Liver (tissue), 9 donors: ENCODE results near the gene IQSEC1. TPM values are rescaled to one million over a fixed set of nuclear protein-coding genes. Genes with fewer than 3 reads are reported as not detected.

ENCODE experiments used
- DNase-seq: peaks from one replicate; pipeline ENCODE4 v3.0.0-alpha.2; 2017; ENCODE audit warnings: low spot score
- H3K27ac ChIP-seq, 2 donors: one replicate each; pipeline ENCODE4 v1.7.0; 2013; ENCODE audit warnings: inconsistent platforms in 2 of 2, low read length in 2 of 2, control low read depth in 1 of 2, low read depth in 1 of 2, mild to moderate bottlenecking in 1 of 2
- H3K27me3 ChIP-seq, 4 donors: one replicate each; pipeline versions ENCODE4 v1.6.1 to v1.7.0; 2013; ENCODE audit warnings: low read length in 3 of 4, inconsistent platforms in 1 of 4, mild to moderate bottlenecking in 1 of 4, moderate library complexity in 1 of 4; ENCODE audit not compliant: control insufficient read depth in 4 of 4, insufficient read depth in 4 of 4
- H3K36me3 ChIP-seq, 4 donors: one replicate each; pipeline versions ENCODE4 v1.6.1 to v1.7.0; 2013; ENCODE audit warnings: low read length in 3 of 4, mild to moderate bottlenecking in 3 of 4, low read depth in 1 of 4, moderate library complexity in 1 of 4; ENCODE audit not compliant: control insufficient read depth in 4 of 4, insufficient read depth in 3 of 4
- H3K4me1 ChIP-seq, 4 donors: one replicate each; pipeline versions ENCODE4 v1.6.1 to v1.7.0; 2013; ENCODE audit warnings: low read length in 3 of 4, mild to moderate bottlenecking in 3 of 4, moderate library complexity in 1 of 4; ENCODE audit not compliant: control insufficient read depth in 4 of 4, insufficient read depth in 4 of 4
- H3K4me3 ChIP-seq, 3 donors: one replicate each; pipeline versions ENCODE4 v1.6.1 to v1.7.0; 2013; ENCODE audit warnings: low read length in 3 of 3, control low read depth in 1 of 3, low read depth in 1 of 3, mild to moderate bottlenecking in 1 of 3
- H3K9ac ChIP-seq, 2 donors: one replicate each; pipeline ENCODE4 v1.7.0; 2013; ENCODE audit warnings: low read length in 2 of 2, mild to moderate bottlenecking in 2 of 2, moderate library complexity in 2 of 2, control low read depth in 1 of 2, low read depth in 1 of 2
- H3K9me3 ChIP-seq, 4 donors: one replicate each; pipeline versions ENCODE4 v1.6.1 to v1.7.0; 2013; ENCODE audit warnings: low read length in 3 of 4; ENCODE audit not compliant: control insufficient read depth in 4 of 4
- ATF3 ChIP-seq: IDR thresholded peaks from 2 replicates; pipeline ENCODE4 v1.6.1; 2016; ENCODE audit warnings: antibody characterized with exemption
- CTCF ChIP-seq: fragments of 150-350 bp; IDR thresholded peaks from 2 replicates; pipeline ENCODE4 v1.5.1; 2017; ENCODE audit warnings: improper control_type of control experiment, low read depth, low read length; ENCODE audit not compliant: missing input control
- EGR1 ChIP-seq, 2 donors: IDR thresholded peaks; 2 replicates each; pipeline ENCODE4 v1.6.1; 2016 to 2018; ENCODE audit warnings: antibody characterized with exemption in 2 of 2, low read depth in 2 of 2
- FOXA1 ChIP-seq: IDR thresholded peaks from 2 replicates; pipeline ENCODE4 v1.6.1; 2016; ENCODE audit warnings: antibody characterized with exemption
- FOXA2 ChIP-seq: IDR thresholded peaks from 2 replicates; pipeline ENCODE4 v1.6.1; 2016; ENCODE audit warnings: antibody characterized with exemption
- GABPA ChIP-seq, 2 donors: IDR thresholded peaks in 1 of 2; conservative IDR thresholded peaks in 1 of 2; 2 replicates each; pipeline ENCODE4 v1.6.1; 2016; ENCODE audit warnings: antibody characterized with exemption in 2 of 2, mild to moderate bottlenecking in 1 of 2, moderate library complexity in 1 of 2
- HNF4A ChIP-seq, 2 donors: conservative IDR thresholded peaks; 2 replicates each; pipeline ENCODE4 v1.6.1; 2016; ENCODE audit warnings: antibody characterized with exemption in 2 of 2, mild to moderate bottlenecking in 2 of 2
- HNF4G ChIP-seq: IDR thresholded peaks from 2 replicates; pipeline ENCODE4 v1.6.1; 2016; ENCODE audit warnings: antibody characterized with exemption
- JUND ChIP-seq, 2 donors: IDR thresholded peaks; 2 replicates each; pipeline ENCODE4 v1.6.1; 2016; ENCODE audit warnings: antibody characterized with exemption in 2 of 2
- MAX ChIP-seq: IDR thresholded peaks from 2 replicates; pipeline ENCODE4 v1.6.1; 2016; ENCODE audit warnings: antibody characterized with exemption
- NR2F2 ChIP-seq: IDR thresholded peaks from 2 replicates; pipeline ENCODE4 v1.6.1; 2016; ENCODE audit warnings: antibody characterized with exemption
- RAD21 ChIP-seq, 2 donors: IDR thresholded peaks; 2 replicates each; pipeline ENCODE4 v1.6.1; 2016; ENCODE audit warnings: antibody characterized with exemption in 2 of 2, mild to moderate bottlenecking in 2 of 2
- REST ChIP-seq: IDR thresholded peaks from 2 replicates; pipeline ENCODE4 v1.6.1; 2016; ENCODE audit warnings: antibody characterized with exemption, mild to moderate bottlenecking
- TAF1 ChIP-seq: conservative IDR thresholded peaks from 2 replicates; pipeline ENCODE4 v1.6.1; 2016; ENCODE audit warnings: antibody characterized with exemption, mild to moderate bottlenecking
- YY1 ChIP-seq: IDR thresholded peaks from 2 replicates; pipeline ENCODE4 v1.6.1; 2016; ENCODE audit warnings: antibody characterized with exemption, mild to moderate bottlenecking
- ZBTB33 ChIP-seq: IDR thresholded peaks from 2 replicates; pipeline ENCODE4 v1.6.1; 2016; ENCODE audit warnings: antibody characterized with exemption
- WGBS: extraction: QIAGEN DNeasy Blood & Tissue Kit; methylation state at CpG from one replicate; pipeline ENCODE4 v1.1.7; 2013; 5-methylcytosine and 5-hydroxymethylcytosine counted together
- polyA plus RNA-seq, 2 donors: library from polyadenylated mRNA; stranded (reverse) in 1 of 2; unstranded in 1 of 2; fragments of 200-250 nt in 1 of 2; fragments of >200 nt in 1 of 2; fragmentation: Nextera tagmentation in 1 of 2; extraction: Ambion mirVana in 1 of 2; gene quantifications; one replicate each; pipeline versions ENCODE4 v1.2.1 to v1.2.3, GENCODE V29; 2013 to 2015
- total RNA-seq, 2 donors: library from RNA; depleted of rRNA; stranded (reverse); fragments of >200 nt; gene quantifications; one replicate each; pipeline ENCODE4 v1.2.3, GENCODE V29; 2014
- donor health status: healthy.
- donor health status: healthy.
- donor health status: healthy.
- donor health status: healthy.
- donor health status: healthy.

Gene IQSEC1
- total and polyA plus RNA-seq, 4 donors, result 12.7 to 56.0 (median 36.2) TPM

- no peaks in the 10 kb centered on the region for H3K9me3 ChIP-seq
- no peak overlapping the region for H3K27ac ChIP-seq
- WGBS, result 91% methylated on average over 7 of the region's 7 CpGs
Observed at GRCh38 chr3:13086531-13086981, 13.3 kb upstream of the IQSEC1 start.

GRCh38 chr3:13085846-13086179 is 12.6 kb upstream of the IQSEC1 start:
- no peaks in the 10 kb centered on the region for H3K4me1 ChIP-seq
- no peaks in the 10 kb centered on the region for H3K27me3 ChIP-seq
- no peaks in the 10 kb centered on the region for H3K9me3 ChIP-seq
- H3K36me3 ChIP-seq, result no peaks in the 10 kb centered on the region
- no peak for DNase-seq
- WGBS, result 94% methylated on average over 8 of the region's 8 CpGs
- no peak overlapping the region for H3K4me3 ChIP-seq
- H3K27ac ChIP-seq, result no peak overlapping the region
- no peak overlapping the region for H3K9ac ChIP-seq
- TF ChIP-seq CTCF, result no peak
- TF ChIP-seq RAD21 (IDR thresholded peaks at IDR 0.05), result no peak
- no peak for TF ChIP-seq JUND (IDR thresholded peaks at IDR 0.05)
- no peak for TF ChIP-seq HNF4A (conservative IDR thresholded peaks at IDR 0.05)
- no peak for TF ChIP-seq GABPA (IDR thresholded peaks at IDR 0.05 in 1 of 2, conservative IDR thresholded peaks at IDR 0.05 in 1 of 2)
- TF ChIP-seq FOXA1, result no peak
- TF ChIP-seq YY1, result no peak
- TF ChIP-seq FOXA2, result no peak
- TF ChIP-seq EGR1 (IDR thresholded peaks at IDR 0.05; ENCODE audit: low read depth in 2 of 2), result no peak
- no peak for TF ChIP-seq NR2F2

More at GRCh38 chr3:13086531-13086981, 13.3 kb upstream of the IQSEC1 start:
- no peak overlapping the region for H3K4me3 ChIP-seq
- no peaks in the 10 kb centered on the region for H3K4me1 ChIP-seq
- H3K9ac ChIP-seq, result no peak overlapping the region
- DNase-seq, result no peak
- TF ChIP-seq NR2F2 (no peak), YY1 (no peak), HNF4G (no peak), MAX (no peak), EGR1 (IDR thresholded peaks at IDR 0.05; ENCODE audit: low read depth in 2 of 2) (no peak), TAF1 (no peak), FOXA1 (no peak), FOXA2 (no peak), ATF3 (no peak), HNF4A (conservative IDR thresholded peaks at IDR 0.05) (no peak), REST (no peak), ZBTB33 (no peak), GABPA (IDR thresholded peaks at IDR 0.05 in 1 of 2, conservative IDR thresholded peaks at IDR 0.05 in 1 of 2) (no peak)
- H3K27me3 ChIP-seq, result no peaks in the 10 kb centered on the region
- H3K36me3 ChIP-seq, result no peaks in the 10 kb centered on the region
